BJ (cell line): ENCODE measurements around the gene MAP2. TPM values are rescaled to one million over a fixed set of nuclear protein-coding genes. Genes with fewer than 3 reads are reported as not detected.

Experiments used
- CTCF ChIA-PET: fragments of 350-600 bp; formaldehyde crosslinking; extraction: SDS; loops from one replicate; lab custom pipeline; 2021; ENCODE audit warnings: antibody characterized with exemption, inconsistent platforms; lab: Yijun Ruan, JAX
- POLR2A ChIA-PET: fragments of 300-600 bp; sonication (Branson Sonifier 250); formaldehyde crosslinking; extraction: SDS; loops from one replicate; lab custom pipeline; 2021; ENCODE audit warnings: antibody characterized with exemption; lab: Charles Lee
- DNase-seq: peaks from one replicate; pipeline ENCODE4 v3.0.0-alpha.2; 2011; ENCODE audit warnings: low read depth
- H3K27me3 ChIP-seq: 2 replicates; pipeline ENCODE4 v1.6.0; 2011; ENCODE audit warnings: low read length; ENCODE audit not compliant: control insufficient read depth, insufficient read depth
- H3K36me3 ChIP-seq: 2 replicates; pipeline ENCODE4 v1.5.1; 2011; ENCODE audit warnings: low read length; ENCODE audit not compliant: control insufficient read depth, insufficient read depth
- H3K4me3 ChIP-seq: 2 replicates; pipeline ENCODE4 v1.5.1; 2011; ENCODE audit warnings: low read depth, mild to moderate bottlenecking, control low read depth, low read length
- polyA plus RNA-seq: library from polyadenylated mRNA; depleted of rRNA; stranded (reverse); fragments of >200 nt; gene quantifications from 2 replicates; pipeline ENCODE4 v1.2.3, GENCODE V29; 2011
- TF ChIP-seq, protein P1 (sequence below): IDR thresholded peaks from 2 replicates; pipeline ENCODE4 v1.5.1; 2011; ENCODE audit warnings: low read depth, mild to moderate bottlenecking, control low read depth, inconsistent platforms, low read length, moderate library complexity; ENCODE audit not compliant: insufficient read depth

MAP2 gene
- polyA plus RNA-seq, 1 experiment: 3.5 TPM

GRCh38 chr2:209499069-209499468 is 75.2 kb downstream of the MAP2 start:
- ChIA-PET CTCF (interaction anchor here (0.8 kb wide), 2 partner anchors 18 to 51 kb away, joined by 3 read pairs; no protein-coding TSS in a partner anchor), POLR2A (no interaction called here)
- H3K27me3 ChIP-seq: no peaks in the 10 kb centered on the region
- no peak for DNase-seq
- H3K4me3 ChIP-seq: no peak overlapping the region
- TF ChIP-seq, protein P1, sequence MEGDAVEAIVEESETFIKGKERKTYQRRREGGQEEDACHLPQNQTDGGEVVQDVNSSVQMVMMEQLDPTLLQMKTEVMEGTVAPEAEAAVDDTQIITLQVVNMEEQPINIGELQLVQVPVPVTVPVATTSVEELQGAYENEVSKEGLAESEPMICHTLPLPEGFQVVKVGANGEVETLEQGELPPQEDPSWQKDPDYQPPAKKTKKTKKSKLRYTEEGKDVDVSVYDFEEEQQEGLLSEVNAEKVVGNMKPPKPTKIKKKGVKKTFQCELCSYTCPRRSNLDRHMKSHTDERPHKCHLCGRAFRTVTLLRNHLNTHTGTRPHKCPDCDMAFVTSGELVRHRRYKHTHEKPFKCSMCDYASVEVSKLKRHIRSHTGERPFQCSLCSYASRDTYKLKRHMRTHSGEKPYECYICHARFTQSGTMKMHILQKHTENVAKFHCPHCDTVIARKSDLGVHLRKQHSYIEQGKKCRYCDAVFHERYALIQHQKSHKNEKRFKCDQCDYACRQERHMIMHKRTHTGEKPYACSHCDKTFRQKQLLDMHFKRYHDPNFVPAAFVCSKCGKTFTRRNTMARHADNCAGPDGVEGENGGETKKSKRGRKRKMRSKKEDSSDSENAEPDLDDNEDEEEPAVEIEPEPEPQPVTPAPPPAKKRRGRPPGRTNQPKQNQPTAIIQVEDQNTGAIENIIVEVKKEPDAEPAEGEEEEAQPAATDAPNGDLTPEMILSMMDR: no peak
- no peaks in the 10 kb centered on the region for H3K36me3 ChIP-seq

- TF ChIP-seq, protein P1: no peak
- Histone ChIP-seq H3K4me3 (no peak overlapping the region), H3K27me3 (no peaks in the 10 kb centered on the region), H3K36me3 (no peaks in the 10 kb centered on the region)
- ChIA-PET CTCF (interaction anchor here (0.9 kb wide), 1 partner anchor 18 kb away, joined by 3 read pairs; no protein-coding TSS in a partner anchor), POLR2A (interaction anchor here (1.0 kb wide), 1 partner anchor 24 kb away, joined by 3 read pairs; no protein-coding TSS in a partner anchor)
- DNase-seq: no peak
Observed at GRCh38 chr2:209501579-209501978, 77.7 kb downstream of the MAP2 start.

DNA sequence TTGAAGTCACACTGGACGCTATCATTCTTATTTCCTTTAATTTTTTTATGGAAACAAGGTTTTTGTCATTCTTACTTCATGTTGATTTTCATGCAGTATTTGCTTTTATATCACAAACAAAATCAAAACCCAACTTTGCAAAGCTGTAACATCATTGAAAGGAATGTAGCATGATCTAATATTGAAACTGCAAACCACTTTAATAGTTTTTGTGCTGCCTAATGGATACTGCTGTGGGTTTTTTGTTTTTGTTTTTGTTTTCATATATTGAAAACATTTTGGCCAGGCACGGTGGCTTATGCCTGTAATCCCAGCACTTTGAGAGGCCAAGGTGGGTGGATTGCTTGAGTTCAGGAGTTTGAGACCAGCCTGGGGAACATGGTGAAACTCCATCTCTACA is 81.6 kb downstream of the MAP2 start:
- H3K36me3 ChIP-seq: no peaks in the 10 kb centered on the region
- POLR2A ChIA-PET: no interaction called here
- CTCF ChIA-PET: no interaction called here
- TF ChIP-seq, protein P1: no peak
- H3K27me3 ChIP-seq: no peaks in the 10 kb centered on the region
- no peak for DNase-seq
- H3K4me3 ChIP-seq: no peak overlapping the region

DNA sequence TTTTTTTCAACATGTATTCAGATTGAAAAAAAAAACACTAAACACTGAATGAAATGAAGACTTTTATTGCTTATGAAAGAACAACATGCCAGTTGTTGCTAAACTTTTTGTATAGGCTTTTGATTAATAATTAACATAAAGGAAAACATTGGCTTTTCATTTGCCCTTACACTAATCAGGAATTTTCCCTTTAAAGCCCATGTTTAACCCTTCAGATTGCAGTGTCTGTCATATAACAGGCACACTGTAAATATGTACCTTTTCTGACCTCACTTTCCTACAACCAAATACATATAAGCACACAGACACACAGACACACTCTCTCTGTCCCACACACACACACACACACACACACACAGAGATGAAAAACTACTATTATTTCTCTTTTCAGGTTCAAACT is 84.4 kb downstream of the MAP2 start:
- TF ChIP-seq, protein P1: no peak
- Histone ChIP-seq H3K27me3 (no peaks in the 10 kb centered on the region), H3K36me3 (no peaks in the 10 kb centered on the region), H3K4me3 (no peak overlapping the region)
- no peak for DNase-seq
- CTCF ChIA-PET: no interaction called here
- POLR2A ChIA-PET: no interaction called here

GRCh38 chr2:209511637-209512036 is 87.8 kb downstream of the MAP2 start:
- POLR2A ChIA-PET: no interaction called here
- CTCF ChIA-PET: interaction anchor here (1.2 kb wide), 1 partner anchor 86 kb away, joined by 4 read pairs; no protein-coding TSS in a partner anchor
- no peak for DNase-seq
- Histone ChIP-seq H3K27me3 (no peaks in the 10 kb centered on the region), H3K36me3 (no peaks in the 10 kb centered on the region), H3K4me3 (no peak overlapping the region)
- TF ChIP-seq, protein P1: no peak
